Measurements from ENCODE around the gene PDIK1L.
"Not testable (repeated sequence)": the region's sequence is repeated elsewhere in the genome, so short reads cannot be mapped to it uniquely, and the experiment has no call there.

PDIK1L gene

GRCh38 chr1:26089125-26089524, 22.5 kb upstream of the PDIK1L start:
- DNase-seq (ENCODE audit: low read depth in 1 of 2, low spot score in 1 of 2) = no peak

- DNase-seq (ENCODE audit: low read depth in 1 of 2, low spot score in 1 of 2) = no peak
These were observed 20.7 kb upstream of the PDIK1L start for GRCh38 chr1:26090893-26091292.

GRCh38 chr1:26092422-26092821, 19.2 kb upstream of the PDIK1L start:
- no peak for DNase-seq (ENCODE audit: low read depth in 1 of 2, low spot score in 1 of 2)

GRCh38 chr1:26093569-26093968, 18.1 kb upstream of the PDIK1L start:
- not testable (repeated sequence) for DNase-seq (ENCODE audit: low read depth in 1 of 2, low spot score in 1 of 2)

- no peak for DNase-seq (ENCODE audit: low read depth in 1 of 2, low spot score in 1 of 2)
These were observed 17.5 kb upstream of the PDIK1L start for GRCh38 chr1:26094076-26094669.

GRCh38 chr1:26094677-26095383, 16.8 kb upstream of the PDIK1L start:
- no peak for DNase-seq (ENCODE audit: low read depth in 1 of 2, low spot score in 1 of 2)

- DNase-seq (ENCODE audit: low read depth in 1 of 2, low spot score in 1 of 2) = no peak
These were observed 15.2 kb upstream of the PDIK1L start for GRCh38 chr1:26096471-26096870.

GRCh38 chr1:26097696-26098095, 13.9 kb upstream of the PDIK1L start:
- DNase-seq (ENCODE audit: low read depth in 1 of 2, low spot score in 1 of 2) = no peak

- no peak for DNase-seq (ENCODE audit: low read depth in 1 of 2, low spot score in 1 of 2)
These were observed 13.0 kb upstream of the PDIK1L start for GRCh38 chr1:26098602-26099001.

- DNase-seq (ENCODE audit: low read depth in 1 of 2, low spot score in 1 of 2) = no peak
These were observed 11.8 kb upstream of the PDIK1L start for GRCh38 chr1:26099780-26100179.

GRCh38 chr1:26100204-26100603, 11.4 kb upstream of the PDIK1L start:
- not testable (repeated sequence) for DNase-seq (ENCODE audit: low read depth in 1 of 2, low spot score in 1 of 2)

GRCh38 chr1:26102119-26102518, 9.5 kb upstream of the PDIK1L start:
- no peak for DNase-seq (ENCODE audit: low read depth in 1 of 2, low spot score in 1 of 2)

- no peak for DNase-seq (ENCODE audit: low read depth in 1 of 2, low spot score in 1 of 2)
These were observed 9.1 kb upstream of the PDIK1L start for GRCh38 chr1:26102526-26102925.

- not testable (repeated sequence) for DNase-seq (ENCODE audit: low read depth in 1 of 2, low spot score in 1 of 2)
These were observed 6.4 kb upstream of the PDIK1L start for GRCh38 chr1:26105226-26105548.

GRCh38 chr1:26109229-26110164, 2.1 kb upstream of the PDIK1L start:
- no peak for DNase-seq (ENCODE audit: low read depth in 1 of 2, low spot score in 1 of 2)

- DNase-seq (ENCODE audit: low read depth in 1 of 2, low spot score in 1 of 2) = peak in 1 of 2 donors; percentile 61
These were observed 694 bp upstream of the PDIK1L start for GRCh38 chr1:26110731-26111529.

GRCh38 chr1:26112407-26112775, 767 bp downstream of the PDIK1L start:
- DNase-seq (ENCODE audit: low read depth in 1 of 2, low spot score in 1 of 2) = no peak

GRCh38 chr1:26114165-26114927, 2.7 kb downstream of the PDIK1L start:
- DNase-seq (ENCODE audit: low read depth in 1 of 2, low spot score in 1 of 2) = no peak

- DNase-seq (ENCODE audit: low read depth in 1 of 2, low spot score in 1 of 2) = no peak
These were observed 8.4 kb downstream of the PDIK1L start for GRCh38 chr1:26119892-26120608.

Data from activated CD4-positive, alpha-beta T cell treated with anti-CD3 and anti-CD28 coated beads, Interleukin-2, amount 50 U/mL, for 24 hours (primary cell).